Stimulated activated CD4-positive, alpha-beta T cell treated with anti-CD3 and anti-CD28 coated beads, Interleukin-4, amount 100 ng/mL, for 4 hours (primary cell): ENCODE data around the gene MADD.

Source experiments
- DNase-seq, 2 experiments: peaks; one replicate each; pipeline ENCODE4 v3.0.0-alpha.2; 2020

Gene MADD

GRCh38 chr11:47342036-47342803 lies 72.3 kb downstream of the MADD start:
- no peak for DNase-seq

GRCh38 chr11:47342854-47343253 lies 72.9 kb downstream of the MADD start:
- DNase-seq: no peak

DNA sequence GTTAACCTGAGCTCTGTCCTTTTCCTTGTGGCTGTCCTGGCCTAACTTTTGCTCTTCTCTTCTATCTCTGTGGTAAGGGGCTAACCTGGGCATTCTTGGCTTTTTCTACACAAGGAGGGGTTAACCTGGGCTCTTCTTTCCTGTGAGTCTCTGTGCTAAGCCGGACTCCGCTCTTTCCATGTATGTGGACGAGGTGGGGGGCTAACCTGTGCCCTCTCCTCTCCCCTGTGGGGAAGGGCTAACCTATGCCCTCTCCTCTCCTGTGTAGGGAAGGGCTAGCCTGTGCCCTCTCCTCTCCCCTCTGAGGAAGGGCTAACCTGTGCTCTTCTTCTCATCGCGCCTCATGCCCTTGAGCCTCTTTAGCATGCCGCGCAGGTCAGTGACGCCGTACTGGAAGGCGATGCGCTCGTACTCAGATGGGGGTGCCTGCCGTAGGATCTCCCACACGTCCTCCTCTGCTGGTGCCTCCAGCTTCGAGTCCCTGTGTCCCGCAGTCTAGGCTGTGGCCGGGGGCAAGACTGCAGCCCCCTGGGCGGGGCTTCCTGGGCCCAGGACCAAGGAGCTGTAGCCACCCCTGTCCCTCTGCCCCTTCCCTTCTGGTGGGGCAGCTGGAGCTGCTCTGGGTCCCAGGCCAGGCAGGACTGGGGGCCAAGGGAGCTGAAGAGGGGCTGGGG lies 76.1 kb downstream of the MADD start:
- no peak for DNase-seq

- DNase-seq: no peak
Observed at GRCh38 chr11:47347137-47347536, 77.2 kb downstream of the MADD start.

DNA sequence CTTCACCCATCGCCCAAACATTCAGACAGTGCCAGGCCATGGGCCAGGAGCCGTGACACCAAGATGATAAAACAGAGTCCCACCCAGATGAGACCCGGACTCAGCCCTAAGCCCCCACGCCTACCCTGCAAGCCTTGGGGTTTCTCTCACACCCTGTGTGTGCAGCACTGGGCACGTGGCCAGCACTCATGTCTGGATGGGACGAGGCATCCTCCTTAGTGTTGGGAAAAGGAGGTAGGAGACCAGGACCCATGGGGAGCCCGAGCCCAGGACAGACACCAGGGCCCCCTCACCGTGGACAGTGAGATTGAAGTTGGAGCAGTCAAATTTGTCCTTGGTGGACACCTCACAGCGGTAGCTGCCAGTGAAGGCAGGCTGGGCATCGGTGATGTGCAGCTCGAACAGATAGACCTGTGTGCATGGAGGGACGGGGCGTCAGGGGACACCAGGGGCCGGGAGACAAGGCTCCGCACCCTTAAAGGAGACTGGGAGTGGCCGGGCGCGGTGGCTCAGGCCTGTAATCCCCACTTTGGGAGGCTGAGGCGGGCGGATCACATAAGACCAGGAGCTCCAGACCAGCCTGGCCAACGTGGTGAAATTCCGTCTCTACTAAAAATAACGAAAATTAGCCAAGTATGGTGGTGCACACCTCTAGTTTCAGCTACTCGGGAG lies 78.3 kb downstream of the MADD start:
- DNase-seq: no peak

GRCh38 chr11:47348859-47349258 lies 78.9 kb downstream of the MADD start:
- no peak for DNase-seq

DNA sequence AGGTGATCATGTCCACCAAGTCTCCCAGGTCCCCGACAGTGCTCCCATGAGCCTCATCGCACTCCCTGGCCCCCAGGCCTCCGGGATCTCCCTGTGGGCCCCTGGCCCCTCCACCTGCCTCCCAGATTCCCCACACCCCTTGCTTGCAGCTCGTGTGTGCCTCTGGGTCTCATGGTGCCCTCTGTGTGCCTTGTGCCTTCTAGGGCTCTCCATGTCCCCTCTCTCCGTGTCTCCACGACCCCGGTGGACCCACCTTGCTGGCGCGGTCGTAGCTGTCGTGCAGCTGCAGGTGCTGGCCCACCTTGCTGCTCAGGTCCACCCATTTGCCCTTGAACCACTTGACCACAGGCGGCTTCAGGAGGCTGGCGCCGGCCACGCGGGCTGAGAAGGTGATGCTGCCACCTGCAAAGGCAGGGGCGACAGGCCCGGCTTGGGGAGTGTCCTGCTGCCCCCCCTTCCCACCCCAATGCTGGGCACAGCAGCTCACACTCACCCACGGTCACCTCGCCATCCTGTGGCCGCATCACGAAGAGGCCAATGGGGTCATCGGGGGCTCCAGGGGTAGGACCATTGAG lies 79.7 kb downstream of the MADD start:
- DNase-seq: no peak

DNA sequence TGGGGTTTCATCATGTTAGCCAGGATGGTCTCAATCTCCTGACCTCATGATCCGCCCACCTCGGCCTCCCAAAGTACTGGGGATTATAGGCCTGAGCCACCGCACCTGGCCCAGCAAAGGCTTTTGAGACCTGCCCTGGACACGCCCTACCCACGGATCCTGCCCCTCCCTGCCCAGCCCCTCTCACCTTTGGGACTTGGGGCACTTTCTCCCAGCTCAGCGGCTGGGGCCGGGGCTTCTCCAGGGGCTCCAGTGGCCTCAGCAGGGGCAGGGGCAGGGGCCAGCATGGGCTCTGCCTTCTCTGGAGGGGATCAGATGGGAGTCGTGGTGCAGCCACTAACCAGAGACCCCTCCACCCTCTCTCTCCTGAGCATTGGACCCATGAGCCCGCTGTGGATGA lies 80.4 kb downstream of the MADD start:
- no peak for DNase-seq

- no peak for DNase-seq
Observed at GRCh38 chr11:47351156-47352126, 81.5 kb downstream of the MADD start.

- DNase-seq: no peak
Observed at GRCh38 chr11:47352556-47352955, 82.6 kb downstream of the MADD start, which contains the start of gene MYBPC3. Gene MYBPC3 (minus strand): TSS chr11:47352702. CDS start chr11:47352647, 55 bp downstream.

DNA sequence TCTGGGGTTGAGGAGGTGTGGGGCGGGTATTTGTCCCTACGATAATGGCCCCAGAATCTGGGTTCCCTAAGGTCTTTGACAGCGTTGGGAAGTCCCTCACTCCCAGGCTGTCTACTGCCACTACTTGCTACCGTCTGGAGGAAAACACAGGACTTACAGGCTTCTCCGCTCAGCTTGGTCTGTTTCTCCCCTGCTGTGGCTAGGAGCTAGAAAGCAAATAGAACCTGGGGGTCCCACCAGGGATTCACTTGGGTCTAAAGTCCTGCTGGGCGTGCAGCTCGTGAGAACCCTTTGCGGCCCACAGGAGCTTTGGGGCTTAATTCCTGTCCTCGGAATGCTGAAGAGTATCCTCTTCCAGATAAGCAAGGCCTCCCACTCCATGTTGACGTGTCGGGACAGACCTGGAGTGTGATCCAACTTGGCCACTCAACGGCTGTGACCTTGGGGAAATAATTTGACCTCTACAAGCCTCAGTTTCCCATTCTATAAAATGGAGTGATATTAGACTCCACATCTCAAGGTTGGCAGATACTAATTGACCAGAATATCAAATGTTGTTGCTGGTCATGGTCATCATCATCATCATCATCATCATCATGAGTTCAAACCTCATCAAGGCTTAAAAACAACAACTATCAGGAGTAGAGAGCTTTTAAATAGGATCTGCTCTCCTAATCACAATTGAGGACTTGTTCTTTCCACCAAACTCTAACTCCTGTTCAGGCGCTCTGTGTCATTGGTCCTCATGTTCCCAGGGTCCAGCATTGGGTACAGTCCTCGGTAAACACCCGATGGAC lies 84.2 kb downstream of the MADD start:
- DNase-seq: no peak

- DNase-seq: no peak
Observed at GRCh38 chr11:47354913-47355282, 85.0 kb downstream of the MADD start.

- DNase-seq: no peak
Observed at GRCh38 chr11:47355283-47356128, 85.6 kb downstream of the MADD start.

- DNase-seq: no peak
Observed at GRCh38 chr11:47356129-47356997, 86.4 kb downstream of the MADD start.

DNA sequence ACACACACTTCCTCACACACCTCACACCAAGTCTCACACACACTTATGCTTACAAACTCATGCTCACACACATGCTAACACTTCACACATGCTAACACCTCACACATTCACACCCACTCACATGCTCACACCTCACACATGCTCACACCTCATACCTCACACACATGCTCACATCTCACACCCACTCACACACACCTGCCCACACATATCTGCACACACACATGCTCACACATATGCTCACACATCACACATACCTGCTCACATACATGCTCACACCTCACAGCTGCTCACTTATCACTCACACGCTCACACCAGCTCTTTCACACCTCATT lies 87.0 kb downstream of the MADD start:
- DNase-seq: no peak

DNA sequence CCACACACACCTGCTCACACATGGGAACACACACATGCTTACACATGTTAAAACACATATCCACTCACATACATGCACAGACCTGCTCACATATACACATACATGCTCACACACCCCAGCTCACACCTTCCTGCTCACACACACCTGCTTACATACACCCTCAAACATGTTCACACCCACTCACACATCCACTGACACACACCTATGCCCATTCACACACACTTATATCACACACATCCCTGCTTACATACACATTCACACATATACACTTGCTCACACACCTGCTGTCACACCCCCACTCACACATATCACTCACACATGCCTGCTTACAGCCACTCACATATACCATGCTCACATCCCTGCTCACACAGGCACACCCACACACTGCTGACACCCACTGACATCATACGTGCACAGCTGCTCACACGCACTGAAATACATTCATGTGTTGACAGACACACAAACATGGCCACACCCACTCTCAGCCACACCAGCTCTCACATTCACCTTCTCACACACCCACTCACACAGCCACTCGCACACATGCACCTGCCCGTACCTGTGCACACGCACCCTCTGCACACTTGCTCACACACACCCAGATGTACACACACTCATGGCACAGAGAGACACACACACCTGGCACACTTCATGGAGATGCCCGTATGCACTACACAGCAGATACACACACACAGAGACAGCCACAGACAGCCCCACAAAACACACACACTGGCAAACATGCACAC lies 88.2 kb downstream of the MADD start:
- DNase-seq: no peak

DNA sequence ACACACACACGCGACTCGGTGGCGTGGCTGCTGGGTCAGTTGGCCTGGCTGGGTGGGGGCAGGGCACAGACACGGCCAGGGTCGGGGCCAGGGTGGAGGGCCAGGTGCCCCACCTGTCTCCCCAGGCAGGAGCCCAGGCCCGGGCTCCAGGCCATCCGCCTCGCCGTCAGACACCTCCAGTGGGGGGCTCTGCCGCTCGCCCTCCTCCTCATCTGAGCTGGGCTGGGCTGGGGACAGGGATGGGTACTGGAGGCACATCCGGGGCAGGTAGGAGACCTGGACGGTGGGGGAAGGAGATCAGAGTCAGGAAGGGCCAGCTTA lies 88.8 kb downstream of the MADD start:
- DNase-seq: no peak

GRCh38 chr11:47359162-47359561 lies 89.2 kb downstream of the MADD start:
- DNase-seq: no peak

- DNase-seq: no peak
Observed at GRCh38 chr11:47359586-47359985, 89.7 kb downstream of the MADD start.
